ENCODE data around the gene VPS51.

Gene VPS51

GRCh38 chr11:65156256-65156655 is 60.2 kb downstream of the VPS51 start:
- Histone ChIP-seq H3K9ac (ENCODE audit: low read length) (no peak overlapping the region), H3F3A (ENCODE audit: insufficient read depth, low read length) (no peaks in the 10 kb centered on the region), H3K4me2 (ENCODE audit: low read length) (no peak overlapping the region), H3K4me3 (ENCODE audit: low read depth, low read length, poor library complexity, severe bottlenecking) (no peak overlapping the region), H4K20me1 (ENCODE audit: insufficient read depth, low read length) (no peaks in the 10 kb centered on the region), H3K9me2 (ENCODE audit: low read depth, low read length) (no peaks in the 10 kb centered on the region), H3K79me2 (ENCODE audit: insufficient read depth, low read length) (no peaks in the 10 kb centered on the region), H3K4me1 (ENCODE audit: insufficient read depth, low read length, severe bottlenecking) (peaks cover 16% of the 10 kb centered on the region), H3K27me3 (ENCODE audit: insufficient read depth, low read length) (no peaks in the 10 kb centered on the region), H3K27ac (ENCODE audit: low read depth, low read length, poor library complexity, severe bottlenecking) (no peak overlapping the region), H3K36me3 (ENCODE audit: insufficient read depth, low read length) (no peaks in the 10 kb centered on the region), H2AFZ (ENCODE audit: low read length) (no peak overlapping the region), H3K9me3 (ENCODE audit: low read length) (no peaks in the 10 kb centered on the region)
- no peak for TF ChIP-seq EZH2 (IDR thresholded peaks at IDR 0.05; ENCODE audit: borderline replicate concordance, low read length)
- TF ChIP-seq, protein P1, sequence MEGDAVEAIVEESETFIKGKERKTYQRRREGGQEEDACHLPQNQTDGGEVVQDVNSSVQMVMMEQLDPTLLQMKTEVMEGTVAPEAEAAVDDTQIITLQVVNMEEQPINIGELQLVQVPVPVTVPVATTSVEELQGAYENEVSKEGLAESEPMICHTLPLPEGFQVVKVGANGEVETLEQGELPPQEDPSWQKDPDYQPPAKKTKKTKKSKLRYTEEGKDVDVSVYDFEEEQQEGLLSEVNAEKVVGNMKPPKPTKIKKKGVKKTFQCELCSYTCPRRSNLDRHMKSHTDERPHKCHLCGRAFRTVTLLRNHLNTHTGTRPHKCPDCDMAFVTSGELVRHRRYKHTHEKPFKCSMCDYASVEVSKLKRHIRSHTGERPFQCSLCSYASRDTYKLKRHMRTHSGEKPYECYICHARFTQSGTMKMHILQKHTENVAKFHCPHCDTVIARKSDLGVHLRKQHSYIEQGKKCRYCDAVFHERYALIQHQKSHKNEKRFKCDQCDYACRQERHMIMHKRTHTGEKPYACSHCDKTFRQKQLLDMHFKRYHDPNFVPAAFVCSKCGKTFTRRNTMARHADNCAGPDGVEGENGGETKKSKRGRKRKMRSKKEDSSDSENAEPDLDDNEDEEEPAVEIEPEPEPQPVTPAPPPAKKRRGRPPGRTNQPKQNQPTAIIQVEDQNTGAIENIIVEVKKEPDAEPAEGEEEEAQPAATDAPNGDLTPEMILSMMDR (IDR thresholded peaks at IDR 0.05; ENCODE audit: low read length): no peak

- Histone ChIP-seq H3K4me3 (ENCODE audit: low read depth, low read length, poor library complexity, severe bottlenecking) (no peak overlapping the region), H3K9ac (ENCODE audit: low read length) (no peak overlapping the region), H3K27me3 (ENCODE audit: insufficient read depth, low read length) (no peaks in the 10 kb centered on the region), H2AFZ (ENCODE audit: low read length) (no peak overlapping the region), H3K4me2 (ENCODE audit: low read length) (no peak overlapping the region), H3K36me3 (ENCODE audit: insufficient read depth, low read length) (no peaks in the 10 kb centered on the region), H3K9me3 (ENCODE audit: low read length) (no peaks in the 10 kb centered on the region), H3K9me2 (ENCODE audit: low read depth, low read length) (no peaks in the 10 kb centered on the region), H3K79me2 (ENCODE audit: insufficient read depth, low read length) (no peaks in the 10 kb centered on the region), H4K20me1 (ENCODE audit: insufficient read depth, low read length) (no peaks in the 10 kb centered on the region), H3K27ac (ENCODE audit: low read depth, low read length, poor library complexity, severe bottlenecking) (no peak overlapping the region), H3F3A (ENCODE audit: insufficient read depth, low read length) (no peaks in the 10 kb centered on the region), H3K4me1 (ENCODE audit: insufficient read depth, low read length, severe bottlenecking) (peaks cover 13% of the 10 kb centered on the region)
- TF ChIP-seq EZH2 (IDR thresholded peaks at IDR 0.05; ENCODE audit: borderline replicate concordance, low read length): no peak
- TF ChIP-seq, protein P1 (IDR thresholded peaks at IDR 0.05; ENCODE audit: low read length): no peak
These were observed 60.9 kb downstream of the VPS51 start for GRCh38 chr11:65156926-65157325.

DNA sequence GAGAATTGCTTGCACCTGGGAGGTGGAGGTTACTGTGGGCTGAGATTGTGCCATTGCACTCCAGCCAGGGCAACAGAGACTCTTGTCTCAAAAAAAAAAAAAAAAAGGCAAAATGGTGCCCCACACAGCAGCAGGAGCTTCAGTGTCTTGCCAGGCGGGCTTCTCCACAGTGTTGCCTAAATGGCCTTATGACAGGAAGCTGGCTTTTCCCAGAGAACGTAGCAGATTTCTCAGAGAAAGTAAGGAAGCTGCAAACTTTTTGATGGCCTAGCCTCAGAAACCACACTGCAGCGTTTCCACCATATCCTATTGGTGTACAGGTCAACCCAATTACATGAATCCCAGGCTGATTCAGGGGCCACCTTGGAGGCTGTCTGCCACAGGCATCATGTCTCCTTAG is 61.3 kb downstream of the VPS51 start:
- no peak overlapping the region for H3K4me2 ChIP-seq (ENCODE audit: low read length)
- H3K27me3 ChIP-seq (ENCODE audit: insufficient read depth, low read length): no peaks in the 10 kb centered on the region
- H3K79me2 ChIP-seq (ENCODE audit: insufficient read depth, low read length): no peaks in the 10 kb centered on the region
- H3K4me3 ChIP-seq (ENCODE audit: low read depth, low read length, poor library complexity, severe bottlenecking): no peak overlapping the region
- H3K36me3 ChIP-seq (ENCODE audit: insufficient read depth, low read length): no peaks in the 10 kb centered on the region
- no peak overlapping the region for H3K9ac ChIP-seq (ENCODE audit: low read length)
- H3K9me2 ChIP-seq (ENCODE audit: low read depth, low read length): no peaks in the 10 kb centered on the region
- no peak overlapping the region for H3K27ac ChIP-seq (ENCODE audit: low read depth, low read length, poor library complexity, severe bottlenecking)
- H2AFZ ChIP-seq (ENCODE audit: low read length): no peak overlapping the region
- H3K9me3 ChIP-seq (ENCODE audit: low read length): no peaks in the 10 kb centered on the region
- H4K20me1 ChIP-seq (ENCODE audit: insufficient read depth, low read length): no peaks in the 10 kb centered on the region
- H3K4me1 ChIP-seq (ENCODE audit: insufficient read depth, low read length, severe bottlenecking): peaks cover 9% of the 10 kb centered on the region
- no peaks in the 10 kb centered on the region for H3F3A ChIP-seq (ENCODE audit: insufficient read depth, low read length)
- TF ChIP-seq EZH2 (IDR thresholded peaks at IDR 0.05; ENCODE audit: borderline replicate concordance, low read length): no peak
- TF ChIP-seq, protein P1 (IDR thresholded peaks at IDR 0.05; ENCODE audit: low read length): no peak
